MM.1S (cell line): ENCODE measurements around the gene AMBN.

Source experiments
- DNase-seq: peaks from one replicate; pipeline ENCODE4 v3.0.0-alpha.2; 2015
- H2AFZ ChIP-seq: fragments of 300-600 bp; sonication (generic); 2 replicates; pipeline ENCODE4 v1.6.0; 2016; ENCODE audit warnings: antibody characterized with exemption, low read length
- H3F3A ChIP-seq: fragments of 300-600 bp; sonication (generic); 2 replicates; pipeline ENCODE4 v1.6.1; 2016; ENCODE audit warnings: mild to moderate bottlenecking, antibody characterized with exemption, low read length, moderate library complexity, mixed read lengths; ENCODE audit not compliant: insufficient read depth
- H3K27ac ChIP-seq: fragments of 300-600 bp; sonication (generic); 2 replicates; pipeline ENCODE4 v1.5.1; 2016; ENCODE audit warnings: mild to moderate bottlenecking, low read length
- H3K27me3 ChIP-seq: fragments of 300-600 bp; sonication (generic); replicated peaks from 2 replicates; pipeline ENCODE4 v1.6.0; 2016; ENCODE audit warnings: low read length; ENCODE audit not compliant: insufficient read depth
- H3K36me3 ChIP-seq: fragments of 300-600 bp; sonication (generic); replicated peaks from 2 replicates; pipeline ENCODE4 v1.6.1; 2016; ENCODE audit warnings: mild to moderate bottlenecking, low read length, mixed read lengths; ENCODE audit not compliant: insufficient read depth
- H3K4me1 ChIP-seq: fragments of 300-600 bp; sonication (generic); 2 replicates; pipeline ENCODE4 v1.6.1; 2016; ENCODE audit warnings: low read length, mixed read lengths
- H3K4me2 ChIP-seq: fragments of 300-600 bp; sonication (generic); 2 replicates; pipeline ENCODE4 v1.6.0; 2016; ENCODE audit warnings: low read depth, low read length
- H3K4me3 ChIP-seq: fragments of 300-600 bp; sonication (generic); 2 replicates; pipeline ENCODE4 v1.5.1; 2016; ENCODE audit warnings: low read length, mixed read lengths
- H3K79me2 ChIP-seq: fragments of 300-600 bp; sonication (generic); 2 replicates; pipeline ENCODE4 v1.6.1; 2016; ENCODE audit warnings: mixed run types, low read length, mixed read lengths
- H3K9ac ChIP-seq: fragments of 300-600 bp; sonication (generic); 2 replicates; pipeline ENCODE4 v1.6.1; 2016; ENCODE audit warnings: low read length, mixed read lengths
- H3K9me2 ChIP-seq: fragments of 300-600 bp; sonication (generic); replicated peaks from 2 replicates; pipeline ENCODE4 v1.6.1; 2016; ENCODE audit warnings: mild to moderate bottlenecking, low read length, mixed read lengths; ENCODE audit not compliant: insufficient read depth
- H3K9me3 ChIP-seq: fragments of 300-600 bp; sonication (generic); replicated peaks from 2 replicates; pipeline ENCODE4 v1.6.1; 2016; ENCODE audit warnings: mild to moderate bottlenecking, low read length, mixed read lengths; ENCODE audit not compliant: insufficient read depth
- H4K20me1 ChIP-seq: fragments of 300-600 bp; sonication (generic); 2 replicates; pipeline ENCODE4 v1.6.1; 2016; ENCODE audit warnings: mild to moderate bottlenecking, low read length, moderate library complexity, mixed read lengths; ENCODE audit not compliant: insufficient read depth
- CTCF ChIP-seq: fragments of 300-600 bp; sonication (generic); IDR thresholded peaks from 2 replicates; pipeline ENCODE4 v1.5.1; 2016; ENCODE audit warnings: antibody characterized with exemption, low read length, mixed read lengths
- EZH2 ChIP-seq: fragments of 300-600 bp; sonication (generic); optimal IDR thresholded peaks from 2 replicates; pipeline ENCODE3; 2017; ENCODE audit warnings: low read depth, mild to moderate bottlenecking, antibody characterized with exemption, low read length, mixed read lengths
- EZH2phosphoT487 ChIP-seq: fragments of 300-600 bp; sonication (generic); IDR thresholded peaks from 2 replicates; pipeline ENCODE4 v1.6.1; 2018; ENCODE audit warnings: antibody characterized with exemption, low read length

The AMBN gene

GRCh38 chr4:70654605-70655011 lies 62.6 kb downstream of the AMBN start:
- Histone ChIP-seq H3K27me3 (no peaks in the 10 kb centered on the region), H3K4me1 (peaks cover 26% of the 10 kb centered on the region), H3K9ac (no peak overlapping the region), H4K20me1 (peaks cover 10% of the 10 kb centered on the region; the same call in 1 of the 2 replicates), H3K4me3 (no peak overlapping the region), H3K27ac (peak overlapping the region; percentile 23; the same call in 1 of the 2 replicates), H3K36me3 (peaks cover 64% of the 10 kb centered on the region), H3K9me3 (no peaks in the 10 kb centered on the region), H3K4me2 (no peak overlapping the region), H2AFZ (no peak overlapping the region), H3F3A (peaks cover 94% of the 10 kb centered on the region), H3K9me2 (no peaks in the 10 kb centered on the region), H3K79me2 (peaks cover 62% of the 10 kb centered on the region)
- no peak for DNase-seq
- TF ChIP-seq EZH2 (no peak), CTCF (no peak), EZH2phosphoT487 (no peak)
